HepG2 (cell line): ENCODE results near the gene THEMIS. TPM values are rescaled to one million over a fixed set of nuclear protein-coding genes. Genes with fewer than 3 reads are reported as not detected.

Experiments used
- ATAC-seq: fragments of 200-7000 bp; cut with Tn5 transposase; 3 replicates; pipeline ENCODE4 v1.9.1; 2020; ENCODE audit warnings: mild to moderate bottlenecking, moderate library complexity
- BruUV-seq: library from RNA; stranded (reverse); fragments of 400-500 nt; replicated peaks from 2 replicates; lab custom pipeline; 2021; lab: Mats Ljungman, UMichigan
- CTCF ChIA-PET: fragments of 300-600 bp; formaldehyde crosslinking; extraction: SDS; loops from one replicate; lab custom pipeline; 2021; ENCODE audit warnings: low total read pairs, inconsistent platforms, low intra/inter-chr PET ratio; lab: Yijun Ruan, JAX
- POLR2A ChIA-PET: fragments of 350-600 bp; sonication (Branson Sonifier 250); formaldehyde crosslinking; loops from one replicate; lab custom pipeline; 2020; ENCODE audit warnings: antibody characterized with exemption, inconsistent platforms; lab: Yijun Ruan, JAX
- DNase-seq: peaks from one replicate; pipeline ENCODE4 v3.0.0-alpha.2; 2015; ENCODE audit warnings: low spot score
- FAIRE-seq: peaks from 3 replicates; lab custom pipeline; 2011; peaks lifted over from hg19 to GRCh38; lab: Jason Lieb, UNC
- H2AFZ ChIP-seq: one replicate; pipeline ENCODE4 v1.6.1; 2011; ENCODE audit warnings: low read length, inconsistent platforms
- H3K27ac ChIP-seq: fragments of 300-600 bp; 3 replicates; pipeline ENCODE4 v1.8.0; 2011; ENCODE audit warnings: mixed run types, mild to moderate bottlenecking, mixed read lengths, low read length, inconsistent platforms; ENCODE audit not compliant: insufficient read depth; ENCODE audit errors: extremely low read length
- H3K27me3 ChIP-seq, 2 experiments: fragments of 200-600 bp in 1 of 2; 2 replicates in 1 of 2; 3 replicates in 1 of 2; pipeline versions ENCODE4 v1.6.0 to v1.8.0; 2011; ENCODE audit warnings: low read length in 2 of 2, mild to moderate bottlenecking in 2 of 2, moderate library complexity in 2 of 2, inconsistent platforms in 1 of 2; ENCODE audit not compliant: insufficient read depth in 2 of 2, control insufficient read depth in 1 of 2
- H3K36me3 ChIP-seq, 2 experiments: fragments of 200-600 bp in 1 of 2; replicated peaks in 1 of 2; 2 replicates in 1 of 2; 3 replicates in 1 of 2; pipeline versions ENCODE4 v1.5.1 to v1.8.0; 2011; ENCODE audit warnings: low read length in 2 of 2, inconsistent platforms in 1 of 2; ENCODE audit not compliant: insufficient read depth in 2 of 2, control insufficient read depth in 1 of 2
- H3K4me1 ChIP-seq: 2 replicates; pipeline ENCODE4 v1.5.1; 2012; ENCODE audit warnings: low read length, inconsistent platforms; ENCODE audit not compliant: insufficient read depth
- H3K4me2 ChIP-seq: 2 replicates; pipeline ENCODE4 v1.6.0; 2011; ENCODE audit warnings: low read depth, low read length, inconsistent platforms
- H3K4me3 ChIP-seq, 3 experiments: fragments of 200-600 bp in 1 of 3; sonication (generic), shearing (Covaris generic) in 1 of 3; replicated peaks in 1 of 3; 2 replicates each; pipeline ENCODE4 v1.5.1; 2011 to 2016; ENCODE audit warnings: low read length in 3 of 3, inconsistent platforms in 2 of 3, low read depth in 2 of 3, mild to moderate bottlenecking in 2 of 3, control low read depth in 1 of 3, mixed read lengths in 1 of 3; ENCODE audit not compliant: insufficient read depth in 1 of 3
- H3K79me2 ChIP-seq: one replicate; pipeline ENCODE4 v1.6.1; 2011; ENCODE audit warnings: low read length, inconsistent platforms; ENCODE audit not compliant: insufficient read depth
- H3K9ac ChIP-seq: 2 replicates; pipeline ENCODE4 v1.6.0; 2011; ENCODE audit warnings: mild to moderate bottlenecking, low read depth, low read length, inconsistent platforms; ENCODE audit not compliant: insufficient read depth
- H3K9me3 ChIP-seq: 2 replicates; pipeline ENCODE4 v1.5.1; 2012; ENCODE audit warnings: mild to moderate bottlenecking, low read length
- H4K20me1 ChIP-seq: 2 replicates; pipeline ENCODE4 v1.6.0; 2011; ENCODE audit warnings: inconsistent platforms, mild to moderate bottlenecking, low read length, moderate library complexity; ENCODE audit not compliant: insufficient read depth
- FOXO4 ChIP-seq: sonication (generic); formaldehyde crosslinking; conservative IDR thresholded peaks from 2 replicates; pipeline ENCODE4 v1.8.1; 2023; ENCODE audit warnings: missing genetic modification reagents
- RBM22 ChIP-seq: fragments of 200-400 bp; formaldehyde crosslinking; optimal IDR thresholded peaks from 2 replicates; pipeline ENCODE3; 2017; ENCODE audit warnings: mild to moderate bottlenecking, low read length, moderate library complexity
- THAP9 ChIP-seq: sonication (generic); formaldehyde crosslinking; IDR thresholded peaks from 2 replicates; pipeline ENCODE4; 2020; ENCODE audit warnings: missing genetic modification reagents, mild to moderate bottlenecking, borderline replicate concordance
- TRIM22 ChIP-seq: fragments of 450-650 bp; IDR thresholded peaks from 2 replicates; pipeline ENCODE4 v1.6.1; 2017
- ZNF136 ChIP-seq: sonication (generic); formaldehyde crosslinking; IDR thresholded peaks from 2 replicates; pipeline ENCODE4 v1.8.1; 2022; ENCODE audit warnings: low read depth, mild to moderate bottlenecking, moderate library complexity, missing genetic modification reagents
- ZNF18 ChIP-seq: sonication (generic); formaldehyde crosslinking; IDR thresholded peaks from 2 replicates; pipeline ENCODE4 v1.8.0; 2022; ENCODE audit warnings: mild to moderate bottlenecking, missing genetic modification reagents; ENCODE audit not compliant: insufficient replicate concordance
- ZNF24 ChIP-seq: fragments of 450-650 bp; IDR thresholded peaks from 2 replicates; pipeline ENCODE4 v1.6.1; 2017; ENCODE audit warnings: antibody characterized with exemption, mild to moderate bottlenecking
- ZNF383 ChIP-seq: sonication (generic); formaldehyde crosslinking; IDR thresholded peaks from 2 replicates; pipeline ENCODE4 v1.4.0; 2020; ENCODE audit warnings: missing genetic modification reagents, mild to moderate bottlenecking, borderline replicate concordance
- ZZZ3 ChIP-seq: sonication (generic); formaldehyde crosslinking; IDR thresholded peaks from 2 replicates; pipeline ENCODE4 v1.4.0; 2020; ENCODE audit warnings: missing genetic modification reagents, mild to moderate bottlenecking, borderline replicate concordance
- WGBS: methylation state at CpG from one replicate; pipeline ENCODE4 v1.1.6; 2017; ENCODE audit warnings: low lambda C conversion rate; 5-methylcytosine and 5-hydroxymethylcytosine counted together
- in situ Hi-C: cut with HindIII; loops from 2 replicates; pipeline ENCODE4 v1.10.0; 2017; ENCODE audit warnings: low pct_unique_long_range_greater_than_20kb; ENCODE audit not compliant: extremely low pct_ligation_motif_present
- intact Hi-C: fragments of 100-400 bp; cut with micrococcal nuclease; formaldehyde crosslinking; loops from one replicate; pipeline ENCODE4 v1.10.0; 2022; ENCODE audit not compliant: unreplicated experiment
- polyA plus RNA-seq, 8 experiments: library from polyadenylated mRNA; depleted of rRNA in 3 of 8; stranded (reverse) in 7 of 8; unstranded in 1 of 8; fragments of >200 nt; fragmentation: Illumina TruSeq in 4 of 8; extraction: Trizol in 4 of 8; gene quantifications; 2 replicates each; pipeline versions ENCODE4 v1.2.1 to v1.2.3, GENCODE V29; 2011 to 2016; ENCODE audit warnings: low read depth in 4 of 8, missing spikeins in 1 of 8, mixed read lengths in 1 of 8; ENCODE audit not compliant: insufficient read depth in 1 of 8
- total RNA-seq, 5 experiments: library from RNA; depleted of rRNA; stranded (reverse); fragments of >200 nt; fragmentation: Illumina TruSeq; extraction: Trizol; gene quantifications; 2 replicates each; pipeline ENCODE4 v1.2.3, GENCODE V29; 2016; ENCODE audit warnings: low read depth in 1 of 5

Gene THEMIS
- total and polyA plus RNA-seq, 2 of the 13 experiments (the other 11 are each of a cell fraction or from before 2014, with no cell fraction given), result not detected

GRCh38 chr6:127900935-127901334 is at the start of gene THEMIS (continued):
- TF ChIP-seq THAP9 (CRISPR knock-in tag), result no peak
- TF ChIP-seq ZNF24, result no peak

- no peak overlapping the region for H2AFZ ChIP-seq
- H3K9ac ChIP-seq, result no peak overlapping the region
- no peak for FAIRE-seq
- 15% methylated on average over 3 of the region's 3 CpGs for WGBS
- H3K4me1 ChIP-seq, result no peaks in the 10 kb centered on the region
- no peak overlapping the region for H3K27ac ChIP-seq
- intact Hi-C loops, result no loop called here
- BruUV-seq, result no TSS peak
- no peak overlapping the region for H3K4me3 ChIP-seq
- H3K79me2 ChIP-seq, result no peaks in the 10 kb centered on the region
- no peaks in the 10 kb centered on the region for H3K27me3 ChIP-seq
- ChIA-PET CTCF (no interaction called here), POLR2A (no interaction called here)
- H3K36me3 ChIP-seq, result no peaks in the 10 kb centered on the region
- no peaks in the 10 kb centered on the region for H3K9me3 ChIP-seq
- DNase-seq, result no peak
- TF ChIP-seq FOXO4 (no peak), ZNF18 (CRISPR knock-in tag) (no peak), RBM22 (no peak), ZNF136 (no peak), ZZZ3 (no peak), ZNF383 (CRISPR knock-in tag) (no peak), TRIM22 (no peak)
- no peaks in the 10 kb centered on the region for H4K20me1 ChIP-seq
- in situ Hi-C loops, result no loop called here
- H3K4me2 ChIP-seq, result no peak overlapping the region
- ATAC-seq, result no peak
Measured at GRCh38 chr6:127949251-127949650, 48.4 kb upstream of the THEMIS start.
